ENCODE measurements around the gene BGN. TPM values are rescaled to one million over a fixed set of nuclear protein-coding genes. Genes with fewer than 3 reads are reported as not detected.

Gene BGN
- polyA plus RNA-seq, 4 donors = 170 to 201 (median 195) TPM

DNA sequence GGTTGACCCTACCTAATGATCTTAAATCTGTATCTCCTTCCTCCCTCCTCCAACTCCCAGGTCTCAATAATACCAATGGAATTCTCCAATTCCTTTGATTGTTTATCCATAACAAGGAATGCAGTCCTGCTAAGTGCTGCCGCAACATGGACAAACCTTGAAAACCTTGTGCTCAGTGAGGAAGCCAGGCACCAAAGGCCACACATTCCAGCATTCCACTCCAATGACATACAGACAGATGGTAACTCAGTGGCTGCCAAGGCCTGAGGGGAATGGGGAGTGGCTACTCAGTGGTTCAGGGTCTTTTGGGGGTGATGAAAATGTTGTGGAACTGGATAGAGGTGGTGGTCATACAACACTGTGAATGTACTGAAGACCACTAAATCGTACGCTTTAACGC is 34.8 kb upstream of the BGN start:
- DNase-seq (ENCODE audit: low read depth in 4 of 4, low spot score in 2 of 4) = no peak

DNA sequence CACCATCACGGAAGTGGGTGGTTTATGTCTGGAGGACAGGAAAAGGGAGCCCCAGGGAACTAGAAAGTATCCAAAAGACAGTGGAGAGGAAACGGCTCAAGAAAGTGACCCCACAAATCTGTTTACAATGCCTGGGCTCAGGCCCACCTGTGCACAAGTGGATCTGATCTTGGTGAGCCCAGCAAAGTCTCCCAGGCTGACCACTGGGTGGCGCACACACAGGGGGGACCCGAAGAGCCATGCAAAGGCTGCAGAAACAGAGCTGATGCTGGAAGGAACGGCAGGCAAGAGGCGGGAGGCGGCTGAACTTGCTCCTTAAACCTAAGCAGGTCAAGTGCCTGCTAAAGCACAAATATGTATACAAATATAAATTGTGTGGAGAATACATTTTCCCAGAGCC is 34.0 kb upstream of the BGN start:
- no peak for DNase-seq (ENCODE audit: low read depth in 4 of 4, low spot score in 2 of 4)

DNA sequence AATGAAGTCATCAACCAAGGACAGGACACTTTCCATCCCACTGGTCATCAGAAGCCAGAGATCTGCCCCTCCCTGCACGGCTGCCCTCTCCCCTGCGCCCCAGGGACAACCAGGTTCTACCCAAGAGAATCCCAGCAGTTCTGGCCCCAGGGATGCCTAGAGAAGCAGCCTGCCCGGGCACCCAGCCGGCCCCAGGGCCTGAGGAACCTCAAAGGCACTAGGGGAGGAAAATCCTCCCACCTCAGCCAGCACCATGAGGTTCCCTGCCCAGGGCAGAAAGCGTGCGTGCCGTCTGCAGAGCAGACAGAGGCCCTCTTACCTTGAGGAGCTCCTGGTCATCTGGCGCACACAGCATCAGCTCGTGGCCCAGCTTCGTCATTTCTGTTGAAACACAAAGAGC is 32.5 kb upstream of the BGN start:
- no peak for DNase-seq (ENCODE audit: low read depth in 4 of 4, low spot score in 2 of 4)

DNA sequence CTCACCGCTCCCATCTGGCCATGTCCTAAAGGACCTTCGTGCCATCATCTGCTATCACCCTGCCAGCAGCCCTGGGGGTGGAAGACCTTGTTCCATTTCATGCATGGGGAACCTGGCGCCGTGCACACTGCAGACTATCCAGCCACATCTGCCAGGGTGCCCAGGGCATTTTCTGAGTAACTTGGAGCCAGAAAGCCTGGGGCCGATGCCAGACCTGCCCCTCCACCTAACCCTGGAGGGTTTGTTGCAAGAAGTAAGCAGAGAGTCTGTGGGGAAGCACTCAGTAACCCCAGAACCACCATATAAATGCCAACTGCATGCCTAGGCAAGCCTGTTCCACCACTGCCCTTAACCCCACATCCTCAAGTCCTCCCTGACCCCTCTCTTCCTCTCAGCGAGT is 31.7 kb upstream of the BGN start:
- no peak for DNase-seq (ENCODE audit: low read depth in 4 of 4, low spot score in 2 of 4)

DNA sequence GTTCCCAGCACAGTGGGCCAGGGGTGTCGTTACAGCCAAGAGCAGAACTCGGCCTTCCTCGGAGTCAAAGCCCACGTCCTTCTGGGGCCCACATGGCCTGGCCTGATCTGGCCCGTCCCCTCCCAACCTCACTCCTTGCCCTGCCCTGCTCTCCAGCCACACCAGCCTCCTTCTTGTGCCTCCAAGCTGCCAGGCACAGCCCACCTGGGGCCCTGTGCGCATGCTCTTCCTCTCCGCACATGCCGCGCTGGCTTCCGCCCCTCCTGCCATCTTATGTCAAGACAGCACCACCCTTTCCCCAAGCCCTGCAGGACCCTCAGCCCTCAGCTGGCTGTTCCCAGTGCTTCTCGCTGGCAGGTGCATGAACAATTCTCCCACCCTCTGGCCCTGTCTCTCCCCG is 31.2 kb upstream of the BGN start:
- no peak for DNase-seq (ENCODE audit: low read depth in 4 of 4, low spot score in 2 of 4)

DNA sequence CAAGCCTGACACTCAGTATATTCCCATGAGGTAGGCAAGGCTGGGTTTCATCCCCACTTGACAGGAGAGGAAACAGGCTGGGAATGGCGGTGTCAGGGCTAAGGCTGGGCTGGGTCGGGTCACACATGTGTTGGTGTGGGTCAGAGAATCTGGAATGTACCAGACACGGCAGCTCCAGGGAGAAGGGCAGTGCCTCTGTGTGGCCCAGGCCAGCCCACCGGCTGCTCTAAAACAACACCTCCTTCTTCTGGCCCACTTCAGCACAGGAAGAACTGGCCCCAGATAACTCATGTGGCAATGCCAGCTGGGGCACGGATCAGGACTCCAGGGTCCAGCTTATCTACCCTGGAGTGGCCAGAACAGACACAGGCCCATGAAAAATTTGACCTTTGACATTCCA is 30.7 kb upstream of the BGN start:
- DNase-seq (ENCODE audit: low read depth in 4 of 4, low spot score in 2 of 4) = no peak

DNA sequence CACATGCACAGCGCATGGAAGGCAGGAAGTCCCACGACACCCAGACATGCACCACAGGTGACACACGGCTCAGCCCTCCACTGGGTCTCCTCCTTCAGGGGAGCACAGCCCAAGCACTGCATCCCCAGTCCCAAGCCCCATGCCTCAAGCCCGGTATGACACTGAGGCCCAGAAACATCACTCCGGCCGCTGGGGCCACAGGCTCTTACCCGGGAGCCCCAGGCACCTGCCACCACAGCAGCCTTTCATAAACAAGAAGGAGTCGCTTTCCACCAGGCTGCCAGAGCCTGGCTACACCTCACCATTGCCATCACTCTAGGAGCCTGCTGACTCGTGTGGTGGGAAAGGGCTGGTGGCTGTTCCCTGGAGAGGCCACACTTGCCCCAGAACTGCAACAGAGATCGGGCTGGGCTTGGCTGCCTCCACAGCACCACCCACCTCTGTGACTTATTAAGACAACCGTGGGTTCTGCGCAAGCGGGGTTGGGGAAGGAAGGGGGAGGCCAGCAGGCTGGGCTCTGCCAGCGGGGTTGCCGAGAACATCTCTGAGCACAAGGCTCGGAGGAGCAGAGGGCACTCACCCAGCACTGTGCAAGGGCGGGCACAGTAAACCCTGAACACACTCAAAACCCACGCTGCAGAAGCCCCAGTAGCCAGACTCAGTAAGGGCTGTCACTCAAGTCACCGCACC is 28.9 kb upstream of the BGN start:
- no peak for DNase-seq (ENCODE audit: low read depth in 4 of 4, low spot score in 2 of 4)

DNA sequence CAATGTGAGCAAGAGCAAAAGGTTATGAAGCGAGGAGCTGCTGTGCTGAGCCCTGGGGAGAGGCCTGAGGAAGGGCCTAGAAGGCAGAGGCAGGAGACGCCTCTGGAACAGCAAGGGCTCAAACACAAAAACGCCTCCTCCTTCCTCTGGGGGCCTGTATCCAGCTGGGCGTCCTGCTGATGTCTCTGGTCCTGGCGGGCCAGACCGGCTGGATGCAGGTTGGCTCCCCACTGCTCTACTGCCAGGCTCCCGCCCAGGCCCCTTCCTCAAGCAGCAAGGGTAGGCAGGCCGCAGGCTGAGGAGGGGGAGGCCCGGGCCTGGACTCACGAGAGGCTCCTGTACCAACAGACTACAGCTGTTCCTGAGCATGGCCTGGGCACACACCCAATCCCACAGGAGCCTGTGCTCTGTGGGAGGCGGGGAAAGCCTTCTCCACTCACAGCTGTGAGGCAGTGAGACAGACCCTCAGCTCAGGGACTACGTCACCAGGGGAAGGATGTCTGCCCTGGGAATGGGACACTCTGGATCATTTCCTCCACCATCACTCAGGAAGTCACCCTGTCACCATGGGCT is 26.7 kb upstream of the BGN start:
- no peak for DNase-seq (ENCODE audit: low read depth in 4 of 4, low spot score in 2 of 4)

DNA sequence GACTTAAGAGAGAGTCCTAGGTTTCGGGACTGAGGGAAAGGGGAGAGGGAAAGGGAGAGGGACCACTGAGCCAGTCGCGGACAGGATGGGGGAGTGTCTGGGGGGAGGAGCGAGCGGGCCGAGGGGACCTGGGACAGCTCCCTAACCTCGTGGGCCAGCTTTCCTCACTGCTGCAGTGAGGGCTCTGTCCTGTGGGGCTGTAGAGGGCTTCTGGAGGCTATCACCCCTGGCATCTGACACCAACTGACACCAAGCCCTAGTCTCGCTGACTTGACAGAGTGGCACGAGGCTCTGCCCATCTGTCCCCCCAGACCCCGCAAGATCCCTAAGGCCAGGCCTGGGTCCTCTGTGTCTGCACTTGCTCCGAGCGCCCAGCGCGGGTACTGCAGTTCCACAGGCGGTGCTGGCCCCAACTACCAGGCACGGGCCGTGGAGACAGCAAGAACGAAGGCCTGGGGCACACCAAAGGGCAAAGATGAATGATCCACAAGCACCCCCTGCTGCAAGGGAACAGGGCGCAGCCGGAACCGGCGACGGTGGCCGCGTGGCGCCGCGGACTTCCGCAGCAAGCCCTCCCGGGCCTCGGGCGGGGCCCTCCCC is 24.9 kb upstream of the BGN start:
- DNase-seq (ENCODE audit: low read depth in 4 of 4, low spot score in 2 of 4) = no peak

DNA sequence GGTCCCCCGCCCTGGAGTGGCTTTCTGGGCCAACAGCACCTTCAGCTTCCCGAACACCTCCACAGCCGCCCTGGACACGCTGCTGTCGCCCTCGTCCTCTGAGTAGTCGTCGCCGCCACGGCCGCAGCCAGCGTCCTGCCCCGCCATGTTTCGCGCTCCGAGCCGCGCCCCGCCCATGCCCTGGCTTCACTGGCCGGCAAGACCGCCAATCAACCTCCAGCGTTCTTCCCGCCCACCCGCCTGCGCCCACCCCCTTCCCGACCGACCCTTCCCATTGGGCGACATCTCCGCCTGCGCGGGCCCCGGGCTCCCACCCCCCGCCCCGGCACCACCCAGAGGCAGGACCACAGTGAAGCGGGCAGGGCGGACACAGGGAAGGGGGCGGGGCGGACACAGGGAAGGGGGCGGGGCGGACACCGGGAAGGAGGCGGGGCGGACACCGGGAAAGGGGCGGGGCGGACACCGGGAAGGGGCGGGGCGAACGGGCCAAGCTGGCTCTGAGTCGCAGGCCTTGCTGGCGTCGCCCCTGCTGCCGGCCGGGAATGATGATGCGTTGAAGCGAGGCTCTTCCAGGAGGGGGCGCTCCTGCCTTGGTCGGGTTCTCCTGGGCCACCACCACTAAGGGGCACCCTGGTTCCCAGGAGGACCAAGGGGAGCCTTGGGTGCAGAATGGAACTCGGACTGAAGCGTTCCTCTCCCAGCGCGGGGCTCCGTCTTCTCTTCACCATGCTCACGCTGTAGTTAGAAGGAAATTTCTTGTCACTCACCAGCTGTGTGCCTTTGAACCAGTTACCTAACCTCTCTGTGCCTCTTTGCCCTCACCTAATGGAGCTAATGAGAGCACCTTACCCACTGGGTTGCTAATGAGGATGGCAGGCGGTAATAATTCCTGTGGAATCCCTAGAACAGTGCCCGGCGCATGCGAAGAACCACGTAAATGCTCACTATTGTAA is 24.1 kb upstream of the BGN start, which contains the start of gene HAUS7:
Gene HAUS7 (minus strand): TSS at position 166 of the 953 bp plus-strand sequence. CDS start 19 bp downstream, at position 147.
- DNase-seq (ENCODE audit: low read depth in 4 of 4, low spot score in 2 of 4) = peak in 2 of 4 donors; percentile 59 to 67

DNA sequence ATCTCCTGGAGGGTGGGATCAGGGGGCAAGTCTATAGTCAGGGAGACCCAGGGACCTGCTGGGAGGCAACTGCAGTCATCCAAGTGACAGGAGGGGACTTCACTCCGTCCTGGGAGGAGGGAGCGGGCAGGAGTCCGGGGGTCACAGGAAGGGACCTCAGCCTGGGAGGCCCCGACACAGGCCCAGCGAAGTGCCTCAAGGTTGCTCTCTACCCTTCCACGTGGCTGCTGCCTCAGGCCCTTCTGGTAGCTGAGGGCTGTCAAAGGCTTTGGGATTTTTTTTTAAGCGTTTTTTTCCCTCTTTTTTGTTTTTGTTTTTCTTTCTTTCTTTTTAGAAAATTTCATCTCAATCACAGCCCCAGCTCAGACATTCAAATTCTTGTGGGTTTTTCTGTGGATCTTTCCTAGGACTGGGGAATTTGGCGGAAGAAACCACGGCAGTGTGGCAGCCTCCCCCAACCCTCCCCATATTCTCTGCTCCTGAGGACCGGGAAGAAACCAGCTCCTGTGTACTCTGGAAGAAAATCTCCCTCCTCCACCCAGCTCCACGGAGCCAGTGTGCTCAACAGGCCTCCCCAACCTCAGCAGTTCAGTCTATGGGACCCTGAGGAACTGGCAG is 23.0 kb upstream of the BGN start:
- DNase-seq (ENCODE audit: low read depth in 4 of 4, low spot score in 2 of 4) = no peak

DNA sequence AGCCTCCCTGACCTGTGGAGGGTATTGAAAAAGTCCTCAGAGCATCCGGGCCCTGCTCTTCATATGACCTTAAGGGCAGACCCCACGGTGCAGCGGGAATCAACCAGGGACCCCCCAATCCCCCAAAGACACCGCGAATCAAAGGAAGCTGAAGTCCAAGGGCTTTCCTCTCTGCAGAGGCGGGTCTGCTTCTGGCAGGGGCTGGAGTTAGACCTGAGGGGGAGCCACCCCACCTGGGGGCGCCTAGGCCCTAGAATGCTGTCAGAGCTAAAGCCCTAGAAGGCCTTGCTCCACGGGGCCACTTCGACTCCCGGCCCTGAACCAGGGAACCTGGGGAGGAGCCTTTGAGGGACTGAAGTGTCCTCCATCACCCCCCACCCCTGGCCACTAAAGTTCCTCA is 21.7 kb upstream of the BGN start:
- DNase-seq (ENCODE audit: low read depth in 4 of 4, low spot score in 2 of 4) = no peak

DNA sequence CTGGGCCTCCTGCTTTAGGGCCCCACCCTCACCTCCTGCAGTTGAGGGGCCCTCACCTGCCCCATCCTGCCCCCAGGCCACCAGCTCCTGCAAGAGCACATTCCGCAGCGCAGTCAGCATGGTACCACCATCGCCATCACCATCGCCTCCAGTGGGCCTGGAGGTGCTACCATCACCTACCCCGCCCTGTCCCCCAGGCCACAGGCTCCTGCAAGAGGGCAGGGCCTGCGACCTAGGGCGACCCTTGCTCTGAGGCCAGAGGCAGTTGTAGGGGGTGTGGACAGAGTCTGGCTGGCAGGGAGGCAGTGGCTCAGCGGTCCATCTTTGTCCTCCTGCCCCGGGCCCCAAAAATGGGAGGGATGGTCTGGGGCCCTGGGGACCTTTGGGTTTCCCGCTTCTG is 20.5 kb upstream of the BGN start:
- no peak for DNase-seq (ENCODE audit: low read depth in 4 of 4, low spot score in 2 of 4)

DNA sequence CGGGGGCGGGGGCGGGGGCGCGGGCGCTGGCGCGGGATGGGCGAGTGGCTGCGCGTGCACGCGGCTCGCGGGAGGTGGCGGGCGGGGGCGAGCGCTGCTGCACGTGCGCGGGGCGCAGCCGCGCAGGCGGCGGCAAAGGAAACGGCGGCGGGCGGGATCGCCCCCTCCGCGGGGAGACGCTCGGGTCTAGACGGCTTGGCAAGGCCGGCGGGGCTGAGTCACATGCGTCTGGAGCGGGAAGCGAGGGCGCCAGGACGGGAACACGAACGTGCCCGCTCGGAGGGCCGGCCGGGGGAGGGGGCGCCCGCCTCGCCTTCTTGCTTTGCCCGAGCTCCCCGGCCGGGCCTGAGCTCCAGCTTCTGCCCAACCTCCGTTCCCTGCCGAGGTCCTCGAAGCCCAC is 20.1 kb upstream of the BGN start:
- no peak for DNase-seq (ENCODE audit: low read depth in 4 of 4, low spot score in 2 of 4)

DNA sequence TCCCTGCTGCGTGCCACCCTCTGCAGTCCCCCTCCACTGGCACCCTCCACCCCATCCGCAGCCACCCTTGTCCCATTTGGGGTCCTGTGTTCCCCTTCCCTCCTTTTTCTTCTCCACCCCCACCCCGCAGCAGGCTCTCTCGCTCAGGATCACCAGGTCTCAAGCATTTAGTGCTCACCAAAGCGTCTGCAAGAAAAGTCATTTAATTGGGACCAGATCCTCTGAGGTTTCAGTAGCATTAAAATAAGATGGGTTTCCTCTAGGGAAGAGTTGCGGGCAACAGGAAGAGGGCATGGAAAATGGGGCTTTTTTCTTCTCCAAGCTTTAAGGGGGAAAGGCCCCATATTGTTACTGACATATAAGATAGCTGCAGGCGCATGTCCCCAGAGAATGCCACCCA is 19.5 kb upstream of the BGN start:
- DNase-seq (ENCODE audit: low read depth in 4 of 4, low spot score in 2 of 4) = no peak

DNA sequence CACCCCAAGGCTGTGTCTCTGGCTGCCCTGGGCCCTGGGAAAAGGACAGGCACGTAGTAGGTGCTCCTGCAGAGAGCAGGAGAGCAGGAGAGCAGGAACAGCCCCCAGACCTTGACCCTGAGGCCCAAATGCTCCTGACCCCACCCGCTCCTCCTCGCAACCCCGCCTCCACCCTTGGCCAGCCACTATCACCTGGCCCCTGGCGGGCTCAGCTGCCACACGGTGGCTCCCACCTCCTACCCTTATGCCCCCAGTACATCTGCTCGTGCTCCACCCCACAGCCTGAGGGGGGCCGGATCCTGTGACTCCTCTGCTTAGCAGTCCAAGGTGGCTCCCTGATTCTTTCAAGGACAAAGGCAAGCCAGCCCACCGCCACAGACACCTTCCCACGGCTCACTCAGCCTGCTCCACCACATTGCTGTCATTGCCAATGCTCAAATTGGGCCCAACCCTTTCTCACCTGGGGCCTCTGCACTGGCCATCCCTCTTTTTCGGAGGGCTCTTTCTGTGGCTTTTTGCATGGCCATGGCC is 19.0 kb upstream of the BGN start:
- DNase-seq (ENCODE audit: low read depth in 4 of 4, low spot score in 2 of 4) = no peak

DNA sequence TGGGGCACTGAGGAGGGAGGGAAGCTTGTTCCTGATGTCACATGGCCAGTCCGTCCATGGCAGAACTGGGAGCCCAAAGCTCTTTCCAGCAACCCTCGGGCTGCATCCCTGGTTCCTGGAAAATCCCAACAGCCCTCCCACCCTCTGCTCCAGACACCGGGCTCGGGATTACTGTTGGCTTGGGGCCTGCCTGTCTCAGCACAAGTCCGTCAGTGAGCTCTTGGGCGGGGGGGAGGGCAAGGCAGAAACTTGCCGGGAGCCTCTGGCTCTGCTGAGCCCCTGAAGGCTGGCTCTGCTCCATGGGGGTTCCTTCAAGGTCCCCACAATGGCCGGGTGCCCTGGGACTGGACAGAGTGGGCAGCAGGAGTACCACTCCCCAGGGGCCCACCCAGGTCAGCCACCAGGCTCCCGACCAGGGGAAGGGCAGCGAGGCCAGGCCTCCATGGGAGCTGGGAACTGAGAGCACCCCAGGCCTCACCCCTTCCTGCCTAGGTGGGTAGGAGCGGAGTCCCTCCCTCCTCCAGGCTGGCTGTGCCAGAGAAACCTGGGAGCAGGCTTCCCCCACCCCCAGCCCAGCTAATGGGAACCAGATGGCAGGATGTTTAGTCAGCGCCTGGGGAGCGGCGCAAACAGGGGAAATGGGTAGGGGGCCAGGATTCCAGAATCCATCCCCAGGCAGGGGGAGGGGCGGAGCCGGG is 18.0 kb upstream of the BGN start:
- DNase-seq (ENCODE audit: low read depth in 4 of 4, low spot score in 2 of 4) = no peak

DNA sequence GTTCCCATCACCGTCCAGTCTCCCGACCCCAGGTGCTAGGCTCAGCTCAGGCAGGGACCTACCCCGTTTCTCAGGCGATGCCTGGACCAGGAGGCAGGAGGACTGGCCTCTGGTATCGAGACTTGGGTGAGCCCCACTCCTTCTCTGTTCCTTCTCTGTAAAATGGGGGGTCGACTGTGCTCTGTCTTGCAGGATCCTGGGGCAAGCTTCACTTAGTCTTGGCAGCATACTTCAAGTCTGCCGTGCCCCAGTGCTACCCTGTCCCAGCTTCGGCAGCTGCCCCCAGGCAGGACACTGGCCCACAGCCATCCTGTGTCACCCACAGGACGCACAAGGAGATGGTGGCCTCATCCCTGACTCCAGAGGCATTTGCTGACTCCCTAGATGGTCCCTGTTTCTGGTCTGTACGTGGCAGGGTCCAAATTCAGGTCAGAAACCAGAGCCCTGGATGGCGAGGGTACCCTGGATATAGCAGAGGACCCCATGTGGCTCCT is 17.4 kb upstream of the BGN start:
- no peak for DNase-seq (ENCODE audit: low read depth in 4 of 4, low spot score in 2 of 4)

DNA sequence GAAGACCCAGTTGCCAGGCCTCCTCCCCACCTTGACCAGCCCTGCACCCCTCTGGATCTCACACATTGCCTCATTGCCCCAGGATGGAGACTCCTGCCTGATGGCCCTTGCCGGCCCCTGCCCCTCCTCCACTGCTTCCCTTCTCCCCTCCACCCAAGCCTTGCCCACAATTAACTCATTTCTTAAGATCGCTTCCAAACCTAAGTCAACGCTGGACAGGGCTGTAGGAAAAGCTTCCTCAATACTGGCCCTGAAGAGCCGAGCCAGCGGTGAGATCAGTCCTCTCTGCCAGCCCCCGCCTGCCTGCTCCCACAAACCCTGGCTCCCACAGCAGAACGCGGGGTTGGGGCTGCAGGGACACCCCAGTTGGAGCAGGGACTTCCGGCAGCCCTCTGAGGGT is 16.9 kb upstream of the BGN start:
- DNase-seq (ENCODE audit: low read depth in 4 of 4, low spot score in 2 of 4) = no peak

DNA sequence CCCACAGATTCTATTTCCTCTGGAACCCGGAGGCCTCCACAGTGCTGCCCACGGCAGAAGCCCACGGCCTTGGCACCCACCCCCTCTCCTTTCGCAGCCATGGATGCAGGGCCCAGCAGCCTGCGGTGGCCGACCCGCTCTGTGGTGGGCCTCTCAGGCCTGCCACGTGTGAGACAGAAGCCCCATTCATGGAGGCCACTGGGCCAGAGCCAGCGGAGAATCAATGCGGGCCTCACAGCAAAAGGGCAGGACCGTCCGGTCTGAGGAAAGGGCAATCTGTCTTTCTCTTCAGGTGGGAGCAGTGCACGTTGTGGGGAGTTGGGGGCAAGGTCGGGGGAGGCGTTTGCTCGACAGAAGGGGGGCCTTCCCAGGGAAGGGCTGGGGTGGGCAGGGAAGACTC is 16.0 kb upstream of the BGN start:
- DNase-seq (ENCODE audit: low read depth in 4 of 4, low spot score in 2 of 4) = no peak

Measured in left renal cortex interstitium (tissue), 4 donors.